Mesendoderm (in vitro differentiated cells): ENCODE results near the gene B9D1.

ENCODE experiments used
- DNase-seq: peaks from one replicate; pipeline ENCODE4 v3.0.0; 2013
- H2AK5ac ChIP-seq: 2 replicates; pipeline ENCODE4 v1.6.1; 2013; ENCODE audit warnings: low read length, inconsistent platforms
- H2BK120ac ChIP-seq: 2 replicates; pipeline ENCODE4 v1.6.1; 2013; ENCODE audit warnings: low read depth, mild to moderate bottlenecking, low read length, moderate library complexity, mixed read lengths
- H2BK15ac ChIP-seq: replicated peaks from 2 replicates; pipeline ENCODE4 v1.6.1; 2013; ENCODE audit warnings: low read depth, mild to moderate bottlenecking, moderate library complexity
- H2BK5ac ChIP-seq: 2 replicates; pipeline ENCODE4 v1.6.1; 2013; ENCODE audit warnings: low read length, inconsistent platforms
- H3K18ac ChIP-seq: 2 replicates; pipeline ENCODE4 v1.6.1; 2013; ENCODE audit warnings: mild to moderate bottlenecking, low read length, mixed read lengths
- H3K23ac ChIP-seq: one replicate; pipeline ENCODE4 v1.6.1; 2013; ENCODE audit warnings: low read length
- H3K27ac ChIP-seq: 2 replicates; pipeline ENCODE4 v1.5.1; 2013; ENCODE audit warnings: low read depth, mild to moderate bottlenecking, inconsistent platforms, low read length, moderate library complexity
- H3K27me3 ChIP-seq: 2 replicates; pipeline ENCODE4 v1.6.1; 2013; ENCODE audit warnings: low read length, control low read depth, mild to moderate bottlenecking, inconsistent platforms; ENCODE audit not compliant: insufficient read depth, poor library complexity
- H3K36me3 ChIP-seq: 2 replicates; pipeline ENCODE4 v1.6.1; 2013; ENCODE audit warnings: low read length, inconsistent platforms; ENCODE audit not compliant: control insufficient read depth, insufficient read depth
- H3K4ac ChIP-seq: one replicate; pipeline ENCODE4 v1.6.1; 2013; ENCODE audit warnings: low read depth, mild to moderate bottlenecking, low read length, moderate library complexity
- H3K4me1 ChIP-seq: 2 replicates; pipeline ENCODE4 v1.6.1; 2013; ENCODE audit warnings: low read depth, low read length, inconsistent platforms; ENCODE audit not compliant: control insufficient read depth
- H3K4me2 ChIP-seq: 2 replicates; pipeline ENCODE4 v1.6.1; 2013; ENCODE audit warnings: low read length
- H3K4me3 ChIP-seq: 2 replicates; pipeline ENCODE4 v1.5.1; 2013; ENCODE audit warnings: mild to moderate bottlenecking, low read length
- H3K56ac ChIP-seq: one replicate; pipeline ENCODE4 v1.6.1; 2013; ENCODE audit warnings: low read length
- H3K79me1 ChIP-seq: 2 replicates; pipeline ENCODE4 v1.6.1; 2013; ENCODE audit warnings: low read length, inconsistent platforms
- H3K79me2 ChIP-seq: 2 replicates; pipeline ENCODE4 v1.6.1; 2013; ENCODE audit warnings: mild to moderate bottlenecking, low read length; ENCODE audit not compliant: control insufficient read depth, insufficient read depth
- H3K9ac ChIP-seq: 2 replicates; pipeline ENCODE4 v1.6.1; 2013; ENCODE audit warnings: low read length, inconsistent platforms
- H4K5ac ChIP-seq: one replicate; pipeline ENCODE4 v1.6.1; 2013; ENCODE audit warnings: low read length
- H4K8ac ChIP-seq: one replicate; pipeline ENCODE4 v1.6.1; 2013; ENCODE audit warnings: low read depth, mild to moderate bottlenecking, control low read depth, low read length, moderate library complexity
- WGBS: extraction: QIAGEN DNeasy Blood & Tissue Kit; methylation state at CpG from one replicate; pipeline ENCODE4 v1.1.7; 2013; ENCODE audit warnings: low lambda C conversion rate, missing lambda C conversion rate; ENCODE audit not compliant: insufficient coverage; ENCODE audit errors: extremely low coverage; 5-methylcytosine and 5-hydroxymethylcytosine counted together

Gene B9D1

GRCh38 chr17:19345486-19346350 lies 16.8 kb downstream of the B9D1 start:
- Histone ChIP-seq H2BK120ac (no peak overlapping the region), H2AK5ac (no peak overlapping the region), H3K56ac (no peak overlapping the region), H3K4me2 (no peak overlapping the region), H3K79me2 (no peaks in the 10 kb centered on the region), H3K36me3 (no peaks in the 10 kb centered on the region), H3K27ac (no peak overlapping the region), H3K4ac (no peak overlapping the region), H4K5ac (no peak overlapping the region), H3K27me3 (no peaks in the 10 kb centered on the region), H3K4me3 (no peak overlapping the region), H3K79me1 (no peaks in the 10 kb centered on the region), H3K4me1 (no peaks in the 10 kb centered on the region), H2BK5ac (no peak overlapping the region), H3K18ac (no peak overlapping the region), H2BK15ac (no peak overlapping the region), H4K8ac (no peak overlapping the region), H3K9ac (no peak overlapping the region), H3K23ac (no peak overlapping the region)
- no CpG with 5 or more reads among the region's 13 CpGs for WGBS
- DNase-seq: no peak

GRCh38 chr17:19345067-19345460 lies 17.5 kb downstream of the B9D1 start:
- Histone ChIP-seq H3K27ac (no peak overlapping the region), H3K27me3 (no peaks in the 10 kb centered on the region), H2BK5ac (no peak overlapping the region), H2AK5ac (no peak overlapping the region), H3K79me2 (no peaks in the 10 kb centered on the region), H3K23ac (no peak overlapping the region), H3K79me1 (no peaks in the 10 kb centered on the region), H3K4ac (no peak overlapping the region), H3K4me3 (no peak overlapping the region), H4K8ac (no peak overlapping the region), H3K4me2 (no peak overlapping the region), H3K9ac (no peak overlapping the region), H4K5ac (no peak overlapping the region), H2BK120ac (no peak overlapping the region), H2BK15ac (no peak overlapping the region), H3K56ac (no peak overlapping the region), H3K4me1 (no peaks in the 10 kb centered on the region), H3K18ac (no peak overlapping the region), H3K36me3 (no peaks in the 10 kb centered on the region)
- no peak for DNase-seq
- no CpG with 5 or more reads among the region's 7 CpGs for WGBS

- Histone ChIP-seq H3K79me2 (no peaks in the 10 kb centered on the region), H2BK5ac (no peak overlapping the region), H3K27me3 (no peaks in the 10 kb centered on the region), H3K56ac (no peak overlapping the region), H3K4me3 (no peak overlapping the region), H3K23ac (no peak overlapping the region), H3K4me2 (no peak overlapping the region), H3K18ac (no peak overlapping the region), H3K4me1 (no peaks in the 10 kb centered on the region), H4K8ac (no peak overlapping the region), H4K5ac (no peak overlapping the region), H3K27ac (no peak overlapping the region), H3K4ac (no peak overlapping the region), H2BK15ac (no peak overlapping the region), H3K9ac (no peak overlapping the region), H3K79me1 (no peaks in the 10 kb centered on the region), H3K36me3 (no peaks in the 10 kb centered on the region), H2BK120ac (no peak overlapping the region), H2AK5ac (no peak overlapping the region)
- no CpG with 5 or more reads among the region's 40 CpGs for WGBS
- no peak for DNase-seq
These were observed 18.0 kb downstream of the B9D1 start for GRCh38 chr17:19344311-19345066.

- no peaks in the 10 kb centered on the region for H3K27me3 ChIP-seq
- no CpG with 5 or more reads among the region's 13 CpGs for WGBS
These were observed 18.8 kb downstream of the B9D1 start for GRCh38 chr17:19343671-19344151.

GRCh38 chr17:19343256-19343630 lies 19.3 kb downstream of the B9D1 start:
- no peak overlapping the region for H3K18ac ChIP-seq
- H2AK5ac ChIP-seq: no peak overlapping the region
- no peak overlapping the region for H3K23ac ChIP-seq
- no peak overlapping the region for H3K56ac ChIP-seq
- no peak overlapping the region for H3K4ac ChIP-seq
- WGBS: no CpG with 5 or more reads among the region's 7 CpGs
- no peaks in the 10 kb centered on the region for H3K36me3 ChIP-seq
- DNase-seq: no peak
- H2BK120ac ChIP-seq: no peak overlapping the region
- no peak overlapping the region for H2BK5ac ChIP-seq
- no peaks in the 10 kb centered on the region for H3K4me1 ChIP-seq
- no peaks in the 10 kb centered on the region for H3K27me3 ChIP-seq
- no peak overlapping the region for H3K27ac ChIP-seq
- no peaks in the 10 kb centered on the region for H3K79me1 ChIP-seq
- H4K8ac ChIP-seq: no peak overlapping the region
- H3K9ac ChIP-seq: no peak overlapping the region
- H3K4me2 ChIP-seq: no peak overlapping the region
- H3K4me3 ChIP-seq: no peak overlapping the region
- H2BK15ac ChIP-seq: no peak overlapping the region
- H3K79me2 ChIP-seq: no peaks in the 10 kb centered on the region
- no peak overlapping the region for H4K5ac ChIP-seq

More at GRCh38 chr17:19343671-19344151, 18.8 kb downstream of the B9D1 start:
- Histone ChIP-seq H3K23ac (no peak overlapping the region), H3K56ac (no peak overlapping the region), H3K4me1 (no peaks in the 10 kb centered on the region), H3K36me3 (no peaks in the 10 kb centered on the region), H3K4me2 (no peak overlapping the region), H4K8ac (no peak overlapping the region), H3K18ac (no peak overlapping the region), H3K4me3 (no peak overlapping the region), H2BK15ac (no peak overlapping the region), H3K27ac (no peak overlapping the region), H2BK5ac (no peak overlapping the region), H3K79me1 (no peaks in the 10 kb centered on the region), H3K9ac (no peak overlapping the region), H3K4ac (no peak overlapping the region), H3K79me2 (no peaks in the 10 kb centered on the region), H2AK5ac (no peak overlapping the region), H4K5ac (no peak overlapping the region), H2BK120ac (no peak overlapping the region)
- DNase-seq: no peak
